Epithelial cell of esophagus (primary cell): Measurements from ENCODE around the gene IL20RB.
A peak's percentile ranks its signal among the peaks of the same experiment; 100 is the strongest.

Experiments
- DNase-seq: peaks from one replicate; pipeline ENCODE4 v3.0.0; 2010; ENCODE audit warnings: low read depth
- H3K4me3 ChIP-seq: 2 replicates; pipeline ENCODE4 v1.5.1; 2011; ENCODE audit warnings: mild to moderate bottlenecking, low read length, control low read depth
- TF ChIP-seq, protein P1 (sequence below): IDR thresholded peaks from 2 replicates; pipeline ENCODE4 v1.5.1; 2011; ENCODE audit warnings: low read depth, mild to moderate bottlenecking, low read length, control low read depth, inconsistent platforms; ENCODE audit not compliant: insufficient read depth; ENCODE audit errors: missing control alignments

Gene IL20RB

DNA sequence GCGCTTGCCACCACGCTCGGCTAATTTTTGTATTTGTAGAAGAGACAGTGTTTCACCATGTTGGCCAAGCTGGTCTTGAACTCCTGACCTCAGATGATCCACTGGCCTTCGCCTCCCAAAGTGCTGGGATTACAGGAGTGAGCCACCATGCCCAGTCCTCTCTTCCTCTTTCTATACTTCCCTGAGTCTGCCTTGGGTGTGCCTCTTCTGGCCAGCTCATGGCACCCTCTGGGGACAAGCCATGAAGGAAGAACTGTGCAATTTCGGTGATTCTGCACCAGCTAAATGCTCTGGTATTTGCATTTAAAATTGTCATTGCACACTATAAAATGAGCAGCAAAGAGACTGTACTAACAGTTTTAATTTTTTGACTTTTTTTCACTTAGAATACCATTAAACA, 66.6 kb downstream of the IL20RB start:
- TF ChIP-seq, protein P1, sequence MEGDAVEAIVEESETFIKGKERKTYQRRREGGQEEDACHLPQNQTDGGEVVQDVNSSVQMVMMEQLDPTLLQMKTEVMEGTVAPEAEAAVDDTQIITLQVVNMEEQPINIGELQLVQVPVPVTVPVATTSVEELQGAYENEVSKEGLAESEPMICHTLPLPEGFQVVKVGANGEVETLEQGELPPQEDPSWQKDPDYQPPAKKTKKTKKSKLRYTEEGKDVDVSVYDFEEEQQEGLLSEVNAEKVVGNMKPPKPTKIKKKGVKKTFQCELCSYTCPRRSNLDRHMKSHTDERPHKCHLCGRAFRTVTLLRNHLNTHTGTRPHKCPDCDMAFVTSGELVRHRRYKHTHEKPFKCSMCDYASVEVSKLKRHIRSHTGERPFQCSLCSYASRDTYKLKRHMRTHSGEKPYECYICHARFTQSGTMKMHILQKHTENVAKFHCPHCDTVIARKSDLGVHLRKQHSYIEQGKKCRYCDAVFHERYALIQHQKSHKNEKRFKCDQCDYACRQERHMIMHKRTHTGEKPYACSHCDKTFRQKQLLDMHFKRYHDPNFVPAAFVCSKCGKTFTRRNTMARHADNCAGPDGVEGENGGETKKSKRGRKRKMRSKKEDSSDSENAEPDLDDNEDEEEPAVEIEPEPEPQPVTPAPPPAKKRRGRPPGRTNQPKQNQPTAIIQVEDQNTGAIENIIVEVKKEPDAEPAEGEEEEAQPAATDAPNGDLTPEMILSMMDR: no peak
- DNase-seq: no peak
- H3K4me3 ChIP-seq: no peak overlapping the region

DNA sequence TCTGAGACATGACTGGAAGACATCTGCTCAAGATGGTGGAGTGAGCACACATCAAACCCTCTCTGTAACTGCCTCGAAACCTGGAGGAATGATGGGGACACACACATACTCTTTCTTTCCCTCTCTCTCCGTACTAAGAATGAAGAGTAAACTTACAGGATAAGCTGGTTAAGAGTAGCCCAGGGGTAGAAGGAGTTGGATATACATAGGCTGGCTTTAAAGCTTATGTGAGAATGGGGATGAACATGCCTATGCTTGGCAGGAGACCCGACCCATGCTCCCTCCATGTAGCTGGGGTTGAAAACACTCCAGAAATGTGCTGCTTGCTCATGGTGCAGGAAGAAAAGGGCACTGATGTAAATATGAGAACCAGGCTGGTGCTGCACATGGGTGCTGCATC, 68.9 kb downstream of the IL20RB start:
- no peak for DNase-seq
- no peak overlapping the region for H3K4me3 ChIP-seq
- TF ChIP-seq, protein P1: no peak

DNA sequence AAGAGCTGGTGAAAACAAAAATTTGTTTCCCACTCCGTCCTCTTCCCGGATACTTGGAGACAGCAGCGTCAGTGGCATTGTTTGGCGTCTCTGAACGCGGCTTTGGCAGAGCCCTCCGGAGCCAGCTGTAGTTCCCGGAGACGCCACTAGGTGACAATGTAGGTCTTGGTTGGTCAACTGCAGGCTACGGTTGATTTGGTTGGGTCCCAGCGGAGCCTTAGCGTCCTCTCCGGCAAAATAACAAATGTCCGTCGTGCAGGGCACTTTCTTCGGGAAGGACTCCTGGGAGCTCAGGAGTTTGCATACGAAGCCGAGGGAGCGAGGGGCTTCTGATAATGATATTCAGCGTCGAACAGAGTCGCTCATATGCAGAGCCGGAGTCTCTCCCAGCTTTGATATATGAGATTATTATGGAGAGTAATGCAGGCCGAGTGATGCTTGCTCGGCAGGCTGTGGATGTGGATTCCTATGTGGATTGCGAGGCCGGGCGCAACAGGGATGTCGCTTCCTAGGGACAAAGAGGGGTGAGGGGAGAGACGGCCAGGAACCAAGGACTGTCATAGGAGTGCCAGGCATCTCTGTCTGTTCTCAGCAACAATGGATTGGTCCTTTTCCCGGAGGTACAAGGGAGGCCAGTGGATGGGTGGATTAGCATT, 74.8 kb downstream of the IL20RB start:
- no peak overlapping the region for H3K4me3 ChIP-seq
- TF ChIP-seq, protein P1: peak; percentile 97
- DNase-seq: peak; percentile 80

DNA sequence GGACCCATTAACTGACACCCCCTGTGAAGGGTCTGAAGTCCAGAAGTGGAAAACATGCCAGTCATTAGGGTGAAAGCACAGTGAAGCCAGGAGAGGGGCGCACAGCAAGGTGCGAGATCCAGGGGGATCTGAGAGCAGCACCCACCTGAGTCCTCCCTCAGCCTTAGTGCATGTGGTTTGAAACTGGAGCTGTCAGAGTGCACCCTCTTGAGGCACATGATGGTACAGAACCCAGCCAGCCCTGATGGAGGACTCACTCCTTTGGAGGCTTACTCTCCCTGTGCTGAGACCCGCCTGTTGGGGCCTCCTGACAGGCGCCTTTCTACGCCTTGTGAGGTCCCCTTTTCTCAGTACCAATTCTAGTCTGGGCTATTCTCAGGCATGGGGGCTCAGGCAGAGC, 77.8 kb downstream of the IL20RB start:
- TF ChIP-seq, protein P1: peak; percentile 39
- no peak overlapping the region for H3K4me3 ChIP-seq
- peak; percentile 39 for DNase-seq

DNA sequence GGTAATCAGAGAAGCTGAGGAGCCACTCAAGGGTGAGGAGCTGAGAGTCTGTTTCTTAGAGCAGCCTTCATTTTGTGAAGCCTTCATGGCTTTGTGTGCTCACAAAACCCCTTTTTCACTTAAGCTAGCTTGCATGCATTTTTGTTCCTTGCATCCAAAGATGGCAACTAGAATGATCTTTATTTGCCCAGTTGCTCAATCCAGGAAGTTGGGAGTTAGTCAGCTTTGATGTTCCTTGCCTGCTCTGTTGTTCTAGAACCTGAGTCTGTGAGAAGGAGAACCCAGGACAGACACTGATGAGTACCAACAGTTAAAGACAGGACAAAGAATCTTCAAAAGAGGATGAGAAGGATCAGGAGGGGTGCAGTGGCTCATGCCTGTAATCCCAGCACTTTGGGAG, 81.8 kb downstream of the IL20RB start:
- TF ChIP-seq, protein P1: no peak

DNA sequence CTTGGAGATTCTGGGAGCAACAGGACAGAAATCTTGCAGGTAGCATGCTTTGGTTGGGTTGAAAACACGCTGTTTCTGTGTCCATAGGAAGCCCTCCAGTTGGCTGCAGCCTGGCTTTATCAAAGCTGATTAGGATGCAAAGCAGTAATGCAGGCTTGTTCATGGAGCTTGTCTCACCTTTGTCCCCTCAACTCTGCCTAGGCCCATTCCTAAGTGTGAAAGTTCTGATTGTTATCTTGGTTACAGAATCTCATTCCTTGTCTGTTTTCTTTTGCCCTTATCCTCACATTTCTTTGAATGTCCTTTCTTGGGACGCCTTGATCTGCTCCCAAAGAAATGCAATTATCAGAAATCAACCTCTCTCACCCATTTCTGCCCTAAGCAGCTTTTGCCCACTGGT, 83.5 kb downstream of the IL20RB start:
- no peak overlapping the region for H3K4me3 ChIP-seq
- TF ChIP-seq, protein P1: no peak
- no peak for DNase-seq

More for the DNA sequence above, 81.8 kb downstream of the IL20RB start:
- DNase-seq: peak; percentile 69
- H3K4me3 ChIP-seq: no peak overlapping the region

DNA sequence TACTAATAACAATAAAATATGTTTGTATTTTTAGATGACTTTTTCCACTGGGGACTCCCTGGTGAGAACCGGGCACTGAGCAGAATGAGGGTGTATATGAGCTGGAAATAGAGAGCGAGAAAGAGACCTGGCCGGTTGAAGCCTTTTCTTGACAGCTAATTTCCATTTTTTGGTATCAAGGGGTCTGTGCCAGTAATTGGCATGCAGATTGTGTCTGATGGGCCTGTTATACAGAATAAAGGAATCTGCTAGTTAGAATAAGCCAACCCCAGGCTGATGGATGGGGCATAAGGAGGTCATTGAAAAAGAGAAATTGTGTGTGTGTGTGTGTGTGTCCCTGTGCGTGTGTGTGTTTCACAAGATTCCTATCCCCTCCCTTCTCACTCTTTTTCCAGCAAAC, 83.9 kb downstream of the IL20RB start:
- TF ChIP-seq, protein P1: no peak
- DNase-seq: no peak
- no peak overlapping the region for H3K4me3 ChIP-seq
